Measurements from ENCODE around the gene ASTN1. TPM values are rescaled to one million over a fixed set of nuclear protein-coding genes. Genes with fewer than 3 reads are reported as not detected.

ASTN1 gene
- total RNA-seq, 2 experiments from 2014 or later, result not detected

- Histone ChIP-seq H3K27ac (ENCODE audit: low read depth, low read length, poor library complexity, severe bottlenecking) (no peak overlapping the region), H3K36me3 (ENCODE audit: insufficient read depth, low read length) (no peaks in the 10 kb centered on the region), H3K9me3 (ENCODE audit: low read length) (no peaks in the 10 kb centered on the region), H3K4me3 (ENCODE audit: low read depth, low read length, poor library complexity, severe bottlenecking) (no peak overlapping the region), H3K79me2 (ENCODE audit: insufficient read depth, low read depth, low read length) (no peaks in the 10 kb centered on the region), H2AFZ (ENCODE audit: low read length) (no peak overlapping the region), H4K20me1 (ENCODE audit: insufficient read depth, low read length) (no peaks in the 10 kb centered on the region), H3K9me2 (ENCODE audit: insufficient read depth, low read length) (no peaks in the 10 kb centered on the region), H3K4me2 (ENCODE audit: low read length) (no peak overlapping the region), H3K4me1 (ENCODE audit: insufficient read depth, low read length, poor library complexity, severe bottlenecking) (no peaks in the 10 kb centered on the region)
- TF ChIP-seq, protein P1, sequence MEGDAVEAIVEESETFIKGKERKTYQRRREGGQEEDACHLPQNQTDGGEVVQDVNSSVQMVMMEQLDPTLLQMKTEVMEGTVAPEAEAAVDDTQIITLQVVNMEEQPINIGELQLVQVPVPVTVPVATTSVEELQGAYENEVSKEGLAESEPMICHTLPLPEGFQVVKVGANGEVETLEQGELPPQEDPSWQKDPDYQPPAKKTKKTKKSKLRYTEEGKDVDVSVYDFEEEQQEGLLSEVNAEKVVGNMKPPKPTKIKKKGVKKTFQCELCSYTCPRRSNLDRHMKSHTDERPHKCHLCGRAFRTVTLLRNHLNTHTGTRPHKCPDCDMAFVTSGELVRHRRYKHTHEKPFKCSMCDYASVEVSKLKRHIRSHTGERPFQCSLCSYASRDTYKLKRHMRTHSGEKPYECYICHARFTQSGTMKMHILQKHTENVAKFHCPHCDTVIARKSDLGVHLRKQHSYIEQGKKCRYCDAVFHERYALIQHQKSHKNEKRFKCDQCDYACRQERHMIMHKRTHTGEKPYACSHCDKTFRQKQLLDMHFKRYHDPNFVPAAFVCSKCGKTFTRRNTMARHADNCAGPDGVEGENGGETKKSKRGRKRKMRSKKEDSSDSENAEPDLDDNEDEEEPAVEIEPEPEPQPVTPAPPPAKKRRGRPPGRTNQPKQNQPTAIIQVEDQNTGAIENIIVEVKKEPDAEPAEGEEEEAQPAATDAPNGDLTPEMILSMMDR (conservative IDR thresholded peaks at IDR 0.05; ENCODE audit: low read length), result no peak
- TF ChIP-seq EZH2phosphoT487 (IDR thresholded peaks at IDR 0.05; ENCODE audit: borderline replicate concordance, low read depth, low read length), result no peak
- CTCF ChIA-PET (ENCODE audit: unreplicated experiment), result no interaction called here
- BruUV-seq (replicated peaks), result no TSS peak
- DNase-seq (ENCODE audit: low spot score), result no peak
- intact Hi-C loops (cut with micrococcal nuclease; ENCODE audit: unreplicated experiment), result no loop called here
- POLR2A ChIA-PET, result interaction anchor here (0.6 to 0.7 kb wide), 2 partner anchors 24 to 600 kb away, joined by 3 read pairs; no protein-coding TSS in a partner anchor
Measured at GRCh38 chr1:177043597-177043996, 120.9 kb downstream of the ASTN1 start.

GRCh38 chr1:177035586-177035985 lies 128.9 kb downstream of the ASTN1 start:
- ChIA-PET POLR2A (interaction anchor here (0.6 to 1.0 kb wide), 3 partner anchors 13 to 155 kb away, joined by 4 to 6 read pairs (median 4); no protein-coding TSS in a partner anchor), CTCF (ENCODE audit: unreplicated experiment) (no interaction called here)
- Histone ChIP-seq H3K9me3 (ENCODE audit: low read length) (no peaks in the 10 kb centered on the region), H3K36me3 (ENCODE audit: insufficient read depth, low read length) (no peaks in the 10 kb centered on the region), H2AFZ (ENCODE audit: low read length) (no peak overlapping the region), H3K27ac (ENCODE audit: low read depth, low read length, poor library complexity, severe bottlenecking) (no peak overlapping the region), H3K4me2 (ENCODE audit: low read length) (no peak overlapping the region), H4K20me1 (ENCODE audit: insufficient read depth, low read length) (no peaks in the 10 kb centered on the region), H3K4me1 (ENCODE audit: insufficient read depth, low read length, poor library complexity, severe bottlenecking) (no peaks in the 10 kb centered on the region), H3K9me2 (ENCODE audit: insufficient read depth, low read length) (no peaks in the 10 kb centered on the region), H3K4me3 (ENCODE audit: low read depth, low read length, poor library complexity, severe bottlenecking) (no peak overlapping the region), H3K79me2 (ENCODE audit: insufficient read depth, low read depth, low read length) (no peaks in the 10 kb centered on the region)
- intact Hi-C loops (cut with micrococcal nuclease; ENCODE audit: unreplicated experiment), result no loop called here
- TF ChIP-seq, protein P1 (conservative IDR thresholded peaks at IDR 0.05; ENCODE audit: low read length), result no peak
- no peak for TF ChIP-seq EZH2phosphoT487 (IDR thresholded peaks at IDR 0.05; ENCODE audit: borderline replicate concordance, low read depth, low read length)
- no peak for DNase-seq (ENCODE audit: low spot score)
- BruUV-seq (replicated peaks), result no TSS peak

DNA sequence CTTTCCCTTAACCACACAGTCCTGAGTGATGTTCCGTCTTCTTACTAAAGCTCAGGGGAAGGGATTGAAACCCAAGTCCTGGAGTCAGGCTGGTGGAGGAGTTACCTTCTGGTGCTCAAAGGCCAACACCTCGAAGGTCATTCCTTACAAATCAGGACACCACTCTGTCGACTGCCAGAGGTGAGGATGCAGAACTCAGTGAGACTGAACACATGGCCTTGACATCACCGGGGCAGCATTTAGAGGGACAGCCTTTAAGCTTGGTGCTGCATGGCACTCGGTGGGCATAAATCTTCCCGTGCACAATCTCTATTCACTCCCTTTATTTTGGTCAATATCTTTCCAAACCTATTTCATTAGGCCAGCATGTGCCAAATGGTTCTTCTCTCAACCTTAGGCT lies 130.9 kb downstream of the ASTN1 start:
- Histone ChIP-seq H2AFZ (ENCODE audit: low read length) (no peak overlapping the region), H4K20me1 (ENCODE audit: insufficient read depth, low read length) (no peaks in the 10 kb centered on the region), H3K4me3 (ENCODE audit: low read depth, low read length, poor library complexity, severe bottlenecking) (no peak overlapping the region), H3K9me3 (ENCODE audit: low read length) (no peaks in the 10 kb centered on the region), H3K27ac (ENCODE audit: low read depth, low read length, poor library complexity, severe bottlenecking) (no peak overlapping the region), H3K9me2 (ENCODE audit: insufficient read depth, low read length) (no peaks in the 10 kb centered on the region), H3K36me3 (ENCODE audit: insufficient read depth, low read length) (no peaks in the 10 kb centered on the region), H3K4me2 (ENCODE audit: low read length) (no peak overlapping the region), H3K4me1 (ENCODE audit: insufficient read depth, low read length, poor library complexity, severe bottlenecking) (no peaks in the 10 kb centered on the region), H3K79me2 (ENCODE audit: insufficient read depth, low read depth, low read length) (no peaks in the 10 kb centered on the region)
- no peak for DNase-seq (ENCODE audit: low spot score)
- BruUV-seq (replicated peaks), result no TSS peak
- intact Hi-C loops (cut with micrococcal nuclease; ENCODE audit: unreplicated experiment), result no loop called here
- ChIA-PET CTCF (ENCODE audit: unreplicated experiment) (no interaction called here), POLR2A (interaction anchor here (0.7 to 1.3 kb wide), 2 partner anchors 43 to 68 kb away, joined by 3 read pairs; no protein-coding TSS in a partner anchor)
- TF ChIP-seq, protein P1 (conservative IDR thresholded peaks at IDR 0.05; ENCODE audit: low read length), result no peak

All from OCI-LY7 (cell line).